Neuronal stem cell (in vitro differentiated cells): ENCODE results near the gene NT5DC1.

Experiments used
- DNase-seq: peaks from one replicate; pipeline ENCODE4 v3.0.0-alpha.2; 2013; ENCODE audit warnings: low spot score
- H2AFZ ChIP-seq: one replicate; pipeline ENCODE4 v1.6.1; 2013; ENCODE audit warnings: mild to moderate bottlenecking, low read length, inconsistent platforms
- H2AK5ac ChIP-seq: 2 replicates; pipeline ENCODE4 v1.6.1; 2013; ENCODE audit warnings: low read depth, mild to moderate bottlenecking, inconsistent platforms, low read length, moderate library complexity, mixed read lengths
- H2BK120ac ChIP-seq: 2 replicates; pipeline ENCODE4 v1.6.1; 2013; ENCODE audit warnings: low read depth, mild to moderate bottlenecking, inconsistent platforms, low read length, moderate library complexity, mixed read lengths
- H2BK12ac ChIP-seq: one replicate; pipeline ENCODE4 v1.6.1; 2013; ENCODE audit warnings: low read length, inconsistent platforms
- H2BK15ac ChIP-seq: 2 replicates; pipeline ENCODE4 v1.6.1; 2013; ENCODE audit warnings: mild to moderate bottlenecking, low read length, inconsistent platforms, mixed read lengths
- H2BK5ac ChIP-seq: one replicate; pipeline ENCODE4 v1.6.1; 2013; ENCODE audit warnings: inconsistent platforms, mild to moderate bottlenecking, low read length, moderate library complexity
- H3K14ac ChIP-seq: one replicate; pipeline ENCODE4 v1.6.1; 2013; ENCODE audit warnings: low read length, inconsistent platforms
- H3K18ac ChIP-seq: 2 replicates; pipeline ENCODE4 v1.6.1; 2013; ENCODE audit warnings: low read length, inconsistent platforms
- H3K23ac ChIP-seq: 2 replicates; pipeline ENCODE4 v1.6.1; 2013; ENCODE audit warnings: low read depth, mild to moderate bottlenecking, mixed read lengths, low read length, inconsistent platforms; ENCODE audit not compliant: poor library complexity
- H3K27ac ChIP-seq: replicated peaks from 3 replicates; pipeline ENCODE4 v1.5.1; 2013; ENCODE audit warnings: low read length, inconsistent platforms
- H3K27me3 ChIP-seq, 3 experiments: 2 replicates each; pipeline ENCODE4 v1.6.1; 2013; ENCODE audit warnings: low read length in 3 of 3, mild to moderate bottlenecking in 2 of 3, inconsistent platforms in 1 of 3, low read depth in 1 of 3, mixed read lengths in 1 of 3, moderate library complexity in 1 of 3; ENCODE audit not compliant: control insufficient read depth in 3 of 3, insufficient read depth in 3 of 3
- H3K36me3 ChIP-seq, 2 donors: replicated peaks in 1 of 2; 2 replicates each; pipeline ENCODE4 v1.6.1; 2013; ENCODE audit warnings: low read length in 2 of 2; ENCODE audit not compliant: control insufficient read depth in 2 of 2, insufficient read depth in 2 of 2
- H3K4ac ChIP-seq: 2 replicates; pipeline ENCODE4 v1.6.1; 2013; ENCODE audit warnings: inconsistent platforms, mild to moderate bottlenecking, low read length, moderate library complexity
- H3K4me1 ChIP-seq, 2 donors: 1 replicate in 1 of 2; 2 replicates in 1 of 2; pipeline ENCODE4 v1.6.1; 2013; ENCODE audit warnings: low read length in 2 of 2, low read depth in 1 of 2; ENCODE audit not compliant: control insufficient read depth in 2 of 2, insufficient read depth in 1 of 2
- H3K4me2 ChIP-seq: one replicate; pipeline ENCODE4 v1.6.1; 2013; ENCODE audit warnings: mild to moderate bottlenecking, low read length, inconsistent platforms; ENCODE audit not compliant: insufficient read depth, poor library complexity, severe bottlenecking
- H3K4me3 ChIP-seq, 2 donors: 2 replicates each; pipeline ENCODE4 v1.5.1; 2013; ENCODE audit warnings: low read length in 2 of 2, mild to moderate bottlenecking in 2 of 2, inconsistent platforms in 1 of 2, moderate library complexity in 1 of 2
- H3K79me1 ChIP-seq: one replicate; pipeline ENCODE4 v1.6.1; 2013; ENCODE audit warnings: low read depth, mild to moderate bottlenecking, inconsistent platforms, low read length, moderate library complexity
- H3K9ac ChIP-seq: one replicate; pipeline ENCODE4 v1.6.1; 2013; ENCODE audit warnings: mild to moderate bottlenecking, low read depth, low read length, inconsistent platforms; ENCODE audit not compliant: poor library complexity
- H3K9me3 ChIP-seq, 2 donors: replicated peaks in 1 of 2; 2 replicates each; pipeline versions ENCODE3 to v1.6.1; 2013; ENCODE audit warnings: low read length in 2 of 2, mild to moderate bottlenecking in 2 of 2, inconsistent platforms in 1 of 2, low read depth in 1 of 2, mixed read lengths in 1 of 2, moderate library complexity in 1 of 2; ENCODE audit not compliant: control insufficient read depth in 2 of 2, insufficient read depth in 1 of 2
- H4K8ac ChIP-seq: one replicate; pipeline ENCODE4 v1.6.1; 2013; ENCODE audit warnings: low read depth, mild to moderate bottlenecking, inconsistent platforms, low read length, moderate library complexity
- H4K91ac ChIP-seq: one replicate; pipeline ENCODE4 v1.6.1; 2013; ENCODE audit warnings: low read length, low read depth, mild to moderate bottlenecking, inconsistent platforms; ENCODE audit not compliant: poor library complexity
- WGBS, 2 donors: extraction: QIAGEN DNeasy Blood & Tissue Kit; methylation state at CpG; one replicate each; pipeline ENCODE4 v1.1.7; 2013; ENCODE audit warnings: missing lambda C conversion rate in 2 of 2, mixed read lengths in 1 of 2; ENCODE audit not compliant: insufficient read length in 2 of 2, insufficient replicate concordance in 1 of 2; ENCODE audit errors: extremely low coverage in 2 of 2; 5-methylcytosine and 5-hydroxymethylcytosine counted together

Gene NT5DC1

GRCh38 chr6:116206231-116206903, 105.7 kb downstream of the NT5DC1 start:
- H3K4me2 ChIP-seq = no peak overlapping the region
- no peak overlapping the region for H3K27ac ChIP-seq
- no peak overlapping the region for H4K91ac ChIP-seq
- H2BK5ac ChIP-seq = no peak overlapping the region
- H3K9me3 ChIP-seq = no peaks in the 10 kb centered on the region
- H2BK12ac ChIP-seq = no peak overlapping the region
- H2BK120ac ChIP-seq = no peak overlapping the region
- no peak overlapping the region for H3K4ac ChIP-seq
- H4K8ac ChIP-seq = no peak overlapping the region
- H3K23ac ChIP-seq = no peak overlapping the region
- H2AFZ ChIP-seq = no peak overlapping the region
- no peak overlapping the region for H3K18ac ChIP-seq
- no peak overlapping the region for H3K4me3 ChIP-seq
- H2AK5ac ChIP-seq = no peak overlapping the region
- no peak overlapping the region for H3K14ac ChIP-seq
- no peak for DNase-seq
- H3K9ac ChIP-seq = no peak overlapping the region
- no peak overlapping the region for H2BK15ac ChIP-seq
- H3K4me1 ChIP-seq = no peaks in the 10 kb centered on the region
- no peaks in the 10 kb centered on the region for H3K79me1 ChIP-seq
- H3K36me3 ChIP-seq = no peaks in the 10 kb centered on the region
- no CpG with 5 or more reads among the region's 1 CpG for WGBS, 2 donors
- H3K27me3 ChIP-seq = no peaks in the 10 kb centered on the region

- no peak overlapping the region for H2BK5ac ChIP-seq
- H3K27me3 ChIP-seq = no peaks in the 10 kb centered on the region
- no peak overlapping the region for H4K8ac ChIP-seq
- no peak overlapping the region for H3K18ac ChIP-seq
- H2BK120ac ChIP-seq = no peak overlapping the region
- H4K91ac ChIP-seq = no peak overlapping the region
- WGBS, 2 donors = no CpG with 5 or more reads among the region's 4 CpGs
- H3K4me3 ChIP-seq = no peak overlapping the region
- no peak overlapping the region for H3K4me2 ChIP-seq
- H3K14ac ChIP-seq = no peak overlapping the region
- no peaks in the 10 kb centered on the region for H3K4me1 ChIP-seq
- H3K4ac ChIP-seq = no peak overlapping the region
- H2BK15ac ChIP-seq = no peak overlapping the region
- H2AFZ ChIP-seq = no peak overlapping the region
- H3K36me3 ChIP-seq = no peaks in the 10 kb centered on the region
- no peak overlapping the region for H2AK5ac ChIP-seq
- H3K27ac ChIP-seq = no peak overlapping the region
- H3K79me1 ChIP-seq = no peaks in the 10 kb centered on the region
- H3K9ac ChIP-seq = no peak overlapping the region
- no peak overlapping the region for H2BK12ac ChIP-seq
- DNase-seq = no peak
- H3K9me3 ChIP-seq = no peaks in the 10 kb centered on the region
- H3K23ac ChIP-seq = no peak overlapping the region
Observed at GRCh38 chr6:116208056-116208785, 107.6 kb downstream of the NT5DC1 start.

- Histone ChIP-seq H3K14ac (no peak overlapping the region), H3K4ac (no peak overlapping the region), H3K4me2 (no peak overlapping the region), H2BK120ac (no peak overlapping the region), H2BK12ac (no peak overlapping the region), H3K36me3 (no peaks in the 10 kb centered on the region), H4K8ac (no peak overlapping the region), H3K4me1 (no peaks in the 10 kb centered on the region), H2BK5ac (no peak overlapping the region), H4K91ac (no peak overlapping the region), H2AK5ac (no peak overlapping the region), H3K79me1 (no peaks in the 10 kb centered on the region), H2AFZ (no peak overlapping the region), H3K23ac (no peak overlapping the region), H2BK15ac (no peak overlapping the region), H3K9me3 (no peaks in the 10 kb centered on the region), H3K27ac (no peak overlapping the region), H3K4me3 (no peak overlapping the region), H3K18ac (no peak overlapping the region), H3K27me3 (no peaks in the 10 kb centered on the region), H3K9ac (no peak overlapping the region)
- WGBS, 2 donors = no CpG with 5 or more reads among the region's 5 CpGs
- no peak for DNase-seq
Observed at GRCh38 chr6:116210316-116210715, 109.7 kb downstream of the NT5DC1 start.

- no peak overlapping the region for H2AFZ ChIP-seq
- no peak for DNase-seq
- H3K4me1 ChIP-seq = no peaks in the 10 kb centered on the region
- H3K14ac ChIP-seq = no peak overlapping the region
- H3K4ac ChIP-seq = no peak overlapping the region
- H2BK12ac ChIP-seq = no peak overlapping the region
- no peak overlapping the region for H3K27ac ChIP-seq
- H3K23ac ChIP-seq = no peak overlapping the region
- H3K79me1 ChIP-seq = no peaks in the 10 kb centered on the region
- H4K8ac ChIP-seq = no peak overlapping the region
- H3K18ac ChIP-seq = no peak overlapping the region
- no peak overlapping the region for H3K9ac ChIP-seq
- H3K36me3 ChIP-seq = no peaks in the 10 kb centered on the region
- whole genome bisulfite sequencing, 2 donors = no CpG with 5 or more reads among the region's 3 CpGs
- no peak overlapping the region for H2AK5ac ChIP-seq
- no peak overlapping the region for H2BK5ac ChIP-seq
- no peak overlapping the region for H3K4me2 ChIP-seq
- no peak overlapping the region for H4K91ac ChIP-seq
- H2BK120ac ChIP-seq = no peak overlapping the region
- no peaks in the 10 kb centered on the region for H3K9me3 ChIP-seq
- H2BK15ac ChIP-seq = no peak overlapping the region
- no peaks in the 10 kb centered on the region for H3K27me3 ChIP-seq
- H3K4me3 ChIP-seq = no peak overlapping the region
Observed at GRCh38 chr6:116210750-116211425, 110.2 kb downstream of the NT5DC1 start.
